GM12891 (cell line): ENCODE data around the gene SH2B2.

Experiments used
- PAX5 ChIP-seq: IDR thresholded peaks from 2 replicates; pipeline ENCODE4 v1.6.1; 2011; ENCODE audit warnings: low read length, moderate library complexity, mild to moderate bottlenecking; ENCODE audit not compliant: insufficient read depth, severe bottlenecking
- POLR2A ChIP-seq: IDR thresholded peaks from 2 replicates; pipeline ENCODE4 v1.6.1; 2011; ENCODE audit warnings: low read depth, low read length, control low read depth
- POLR2AphosphoS5 ChIP-seq: IDR thresholded peaks from 2 replicates; pipeline ENCODE4 v1.6.1; 2011; ENCODE audit warnings: low read depth, low read length, control low read depth
- POU2F2 ChIP-seq: IDR thresholded peaks from 2 replicates; pipeline ENCODE4 v1.6.1; 2011; ENCODE audit warnings: low read depth, mild to moderate bottlenecking, control low read depth, low read length, moderate library complexity
- SPI1 ChIP-seq: IDR thresholded peaks from 2 replicates; pipeline ENCODE4 v1.6.1; 2011; ENCODE audit warnings: low read depth, low read length, control low read depth
- TAF1 ChIP-seq: IDR thresholded peaks from 2 replicates; pipeline ENCODE4 v1.6.1; 2011; ENCODE audit warnings: low read depth, low read length, control low read depth

GRCh38 chr7:102319671-102320070, 33.0 kb downstream of the SH2B2 start:
- TF ChIP-seq POLR2A, result no peak
- TF ChIP-seq PAX5, result no peak
- no peak for TF ChIP-seq POLR2AphosphoS5
- TF ChIP-seq POU2F2, result no peak
- TF ChIP-seq TAF1, result no peak
- no peak for TF ChIP-seq SPI1
